ENCODE data around the gene SLC25A11.

The SLC25A11 gene

DNA sequence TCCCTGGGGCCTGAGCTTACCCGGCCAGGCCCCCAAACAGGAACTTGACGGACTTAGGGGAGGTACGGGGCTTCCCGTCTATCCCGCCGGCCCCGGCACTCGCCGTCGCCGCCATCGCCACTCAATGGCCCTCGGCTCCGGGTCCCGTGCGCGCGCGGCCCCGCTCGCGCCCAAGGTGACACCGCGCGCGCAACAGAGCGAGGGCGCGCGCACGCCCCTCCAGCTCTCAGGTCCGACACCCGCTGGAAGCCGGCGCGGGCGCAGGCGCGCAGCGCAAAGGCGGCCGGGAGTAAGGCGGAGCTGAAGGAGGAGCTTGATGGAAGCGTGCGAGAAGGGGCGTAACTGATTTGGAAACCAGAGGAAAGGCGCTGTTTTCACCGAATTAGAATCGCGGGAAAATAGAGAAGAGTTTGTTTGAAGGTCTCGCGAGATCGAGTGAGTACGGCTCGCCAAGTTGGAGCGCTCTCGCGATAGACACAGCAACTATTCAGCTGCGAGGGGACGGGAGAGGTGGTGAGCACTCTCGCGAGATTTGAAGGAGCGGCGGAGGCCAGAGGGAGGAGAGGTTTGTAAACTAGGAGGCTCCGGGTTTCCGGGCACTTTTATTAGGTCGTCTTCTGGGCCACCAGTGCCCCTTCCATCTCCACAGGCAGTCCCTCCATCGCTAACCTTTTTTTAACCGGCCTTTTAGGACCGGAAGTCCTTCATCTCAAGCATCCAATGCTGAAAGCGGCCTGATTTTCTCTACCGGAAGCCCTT lies at the start of gene SLC25A11, which contains the start of gene RNF167:
Gene SLC25A11, minus strand, starts transcription at position 251 of the 759 bp plus-strand sequence. Its CDS starts 136 bp downstream, at position 115.
Gene RNF167, plus strand, starts transcription at position 473 of the 759 bp plus-strand sequence. CDS start 642 bp downstream, outside the sequence.
- peak within 1 kb of the TSS; percentile 97 for H3K27ac ChIP-seq (ENCODE audit: low read depth, low read length)
- H3K36me3 ChIP-seq (ENCODE audit: insufficient read depth, low read length): peaks cover 60% of the 10 kb centered on the region
- H3K4me3 ChIP-seq (ENCODE audit: low read depth in 1 of 2, low read length in 2 of 2): peak within 1 kb of the TSS; percentile 92 to 97
- H3K4me1 ChIP-seq (ENCODE audit: insufficient read depth, low read length): peaks cover 52% of the 10 kb centered on the region
- peak within 1 kb of the TSS; percentile 94 for H3K9ac ChIP-seq (ENCODE audit: low read length)
- no peaks in the 10 kb centered on the region for H3K27me3 ChIP-seq (ENCODE audit: control insufficient read depth in 1 of 2, insufficient read depth in 2 of 2, low read length in 2 of 2)
- no peaks in the 10 kb centered on the region for H3K9me3 ChIP-seq (ENCODE audit: low read length)

- Histone ChIP-seq H3K9me3 (ENCODE audit: low read length) (no peaks in the 10 kb centered on the region), H3K27me3 (ENCODE audit: control insufficient read depth in 1 of 2, insufficient read depth in 2 of 2, low read length in 2 of 2) (no peaks in the 10 kb centered on the region), H3K4me1 (ENCODE audit: insufficient read depth, low read length) (peaks cover 21% of the 10 kb centered on the region), H3K27ac (ENCODE audit: low read depth, low read length) (peak overlapping the region; percentile 73), H3K4me3 (ENCODE audit: low read depth in 1 of 2, low read length in 2 of 2) (peak overlapping the region; percentile 89 to 93), H3K36me3 (ENCODE audit: insufficient read depth, low read length) (no peaks in the 10 kb centered on the region), H3K9ac (ENCODE audit: low read length) (peak overlapping the region; percentile 98)
Measured at GRCh38 chr17:4987767-4988567, 48.1 kb upstream of the SLC25A11 start.

GRCh38 chr17:4986951-4987766 lies 47.3 kb upstream of the SLC25A11 start, which contains the start of gene CAMTA2:
TSS of gene CAMTA2 (minus strand) at chr17:4987675. CDS start at chr17:4986222, 1,453 bp downstream.
- H3K36me3 ChIP-seq (ENCODE audit: insufficient read depth, low read length): peaks cover 8% of the 10 kb centered on the region
- H3K9ac ChIP-seq (ENCODE audit: low read length): peak within 1 kb of the TSS; percentile 98
- H3K27me3 ChIP-seq (ENCODE audit: control insufficient read depth in 1 of 2, insufficient read depth in 2 of 2, low read length in 2 of 2): no peaks in the 10 kb centered on the region
- H3K9me3 ChIP-seq (ENCODE audit: low read length): no peaks in the 10 kb centered on the region
- H3K27ac ChIP-seq (ENCODE audit: low read depth, low read length): peak within 1 kb of the TSS; percentile 73
- peaks cover 21% of the 10 kb centered on the region for H3K4me1 ChIP-seq (ENCODE audit: insufficient read depth, low read length)
- peak within 1 kb of the TSS; percentile 89 to 93 for H3K4me3 ChIP-seq (ENCODE audit: low read depth in 1 of 2, low read length in 2 of 2)

DNA sequence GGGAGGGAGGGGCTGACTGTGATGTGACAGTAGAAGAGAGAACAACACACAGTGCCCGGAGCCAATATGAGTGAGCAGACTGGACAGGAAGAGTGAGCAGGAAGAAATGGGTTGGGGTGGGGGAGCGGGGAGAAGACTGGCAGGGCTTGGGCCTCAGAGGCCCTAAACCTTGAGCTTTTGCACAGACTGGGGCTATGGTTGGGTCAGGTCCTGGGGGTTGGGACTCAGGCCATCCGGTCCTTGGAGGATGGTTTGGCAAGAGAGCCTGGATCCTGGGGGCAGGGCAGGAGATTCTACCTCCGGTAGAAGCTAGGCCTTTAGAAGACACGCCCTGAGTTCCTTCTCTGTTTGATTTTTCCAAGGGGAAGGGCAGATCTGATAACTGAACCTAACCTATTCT lies 46.6 kb upstream of the SLC25A11 start:
- Histone ChIP-seq H3K9ac (ENCODE audit: low read length) (peak overlapping the region; percentile 98), H3K4me3 (ENCODE audit: low read depth in 1 of 2, low read length in 2 of 2) (peak overlapping the region; percentile 89 to 93), H3K9me3 (ENCODE audit: low read length) (no peaks in the 10 kb centered on the region), H3K36me3 (ENCODE audit: insufficient read depth, low read length) (peaks cover 13% of the 10 kb centered on the region), H3K4me1 (ENCODE audit: insufficient read depth, low read length) (peaks cover 21% of the 10 kb centered on the region), H3K27me3 (ENCODE audit: control insufficient read depth in 1 of 2, insufficient read depth in 2 of 2, low read length in 2 of 2) (no peaks in the 10 kb centered on the region), H3K27ac (ENCODE audit: low read depth, low read length) (peak overlapping the region; percentile 73)

GRCh38 chr17:4982305-4982704 lies 42.5 kb upstream of the SLC25A11 start:
- Histone ChIP-seq H3K4me1 (ENCODE audit: insufficient read depth, low read length) (peaks cover 18% of the 10 kb centered on the region), H3K36me3 (ENCODE audit: insufficient read depth, low read length) (peaks cover 39% of the 10 kb centered on the region), H3K9me3 (ENCODE audit: low read length) (no peaks in the 10 kb centered on the region), H3K4me3 (ENCODE audit: low read depth in 1 of 2, low read length in 2 of 2) (no peak overlapping the region), H3K9ac (ENCODE audit: low read length) (no peak overlapping the region), H3K27ac (ENCODE audit: low read depth, low read length) (no peak overlapping the region), H3K27me3 (ENCODE audit: control insufficient read depth in 1 of 2, insufficient read depth in 2 of 2, low read length in 2 of 2) (no peaks in the 10 kb centered on the region)

- H3K36me3 ChIP-seq (ENCODE audit: insufficient read depth, low read length): peaks cover 48% of the 10 kb centered on the region
- no peaks in the 10 kb centered on the region for H3K9me3 ChIP-seq (ENCODE audit: low read length)
- H3K27me3 ChIP-seq (ENCODE audit: control insufficient read depth in 1 of 2, insufficient read depth in 2 of 2, low read length in 2 of 2): no peaks in the 10 kb centered on the region
- H3K27ac ChIP-seq (ENCODE audit: low read depth, low read length): no peak overlapping the region
- no peak overlapping the region for H3K4me3 ChIP-seq (ENCODE audit: low read depth in 1 of 2, low read length in 2 of 2)
- no peak overlapping the region for H3K9ac ChIP-seq (ENCODE audit: low read length)
- H3K4me1 ChIP-seq (ENCODE audit: insufficient read depth, low read length): peaks cover 9% of the 10 kb centered on the region
Measured at GRCh38 chr17:4980644-4981216, 40.9 kb upstream of the SLC25A11 start.

DNA sequence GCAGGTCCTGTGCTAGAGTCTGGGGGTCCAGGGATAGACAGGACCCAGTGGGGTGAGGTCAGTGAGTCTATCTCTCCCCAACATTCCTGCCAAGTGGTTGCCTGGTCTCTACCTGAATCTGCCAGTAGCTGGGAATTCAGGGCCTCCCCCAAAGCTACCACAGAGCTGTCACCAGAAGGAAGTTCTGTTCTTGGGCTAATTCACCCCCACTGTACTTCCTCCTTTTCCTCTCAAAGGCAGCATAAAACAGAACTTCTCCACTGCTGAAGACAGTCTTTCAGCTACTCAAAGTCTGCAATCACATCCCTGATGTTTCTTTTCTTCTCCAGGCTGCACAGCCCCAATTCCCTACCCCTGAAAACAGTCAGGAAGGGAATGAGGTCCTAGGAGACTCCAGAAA lies 38.9 kb upstream of the SLC25A11 start:
- peaks cover 9% of the 10 kb centered on the region for H3K4me1 ChIP-seq (ENCODE audit: insufficient read depth, low read length)
- H3K4me3 ChIP-seq (ENCODE audit: low read depth in 1 of 2, low read length in 2 of 2): no peak overlapping the region
- peaks cover 68% of the 10 kb centered on the region for H3K36me3 ChIP-seq (ENCODE audit: insufficient read depth, low read length)
- no peak overlapping the region for H3K9ac ChIP-seq (ENCODE audit: low read length)
- H3K9me3 ChIP-seq (ENCODE audit: low read length): no peaks in the 10 kb centered on the region
- H3K27me3 ChIP-seq (ENCODE audit: control insufficient read depth in 1 of 2, insufficient read depth in 2 of 2, low read length in 2 of 2): no peaks in the 10 kb centered on the region
- no peak overlapping the region for H3K27ac ChIP-seq (ENCODE audit: low read depth, low read length)

DNA sequence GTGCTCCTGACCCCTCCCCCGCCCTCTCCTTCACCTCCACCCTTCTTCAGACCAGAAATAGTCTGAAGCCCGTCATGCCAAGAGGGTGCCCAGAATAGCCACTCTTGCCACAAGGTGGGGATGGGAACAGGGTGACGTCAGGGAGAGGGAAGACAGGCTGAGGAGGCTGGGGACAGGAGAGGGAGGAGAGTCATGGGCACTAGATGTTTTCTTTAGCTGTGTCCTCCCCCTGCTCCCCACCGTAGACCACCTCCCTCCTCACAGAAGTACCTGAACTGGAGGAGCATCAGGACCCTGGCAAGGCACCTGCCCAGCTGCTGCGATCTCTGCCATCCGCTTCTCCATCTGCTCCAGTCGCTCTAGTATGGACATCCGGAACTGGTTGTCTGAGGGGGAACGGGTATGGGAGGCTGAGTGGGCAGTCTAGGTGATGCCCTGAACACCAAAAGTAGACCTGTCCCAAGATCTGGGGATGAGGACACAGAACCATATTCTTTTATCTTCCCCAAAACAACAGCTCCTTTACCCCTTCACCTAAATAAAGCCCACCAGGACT lies 34.3 kb upstream of the SLC25A11 start:
- Histone ChIP-seq H3K4me3 (ENCODE audit: low read depth in 1 of 2, low read length in 2 of 2) (no peak overlapping the region), H3K27me3 (ENCODE audit: control insufficient read depth in 1 of 2, insufficient read depth in 2 of 2, low read length in 2 of 2) (no peaks in the 10 kb centered on the region), H3K36me3 (ENCODE audit: insufficient read depth, low read length) (peaks cover 86% of the 10 kb centered on the region), H3K4me1 (ENCODE audit: insufficient read depth, low read length) (peaks cover 8% of the 10 kb centered on the region), H3K9me3 (ENCODE audit: low read length) (no peaks in the 10 kb centered on the region), H3K9ac (ENCODE audit: low read length) (no peak overlapping the region), H3K27ac (ENCODE audit: low read depth, low read length) (no peak overlapping the region)

DNA sequence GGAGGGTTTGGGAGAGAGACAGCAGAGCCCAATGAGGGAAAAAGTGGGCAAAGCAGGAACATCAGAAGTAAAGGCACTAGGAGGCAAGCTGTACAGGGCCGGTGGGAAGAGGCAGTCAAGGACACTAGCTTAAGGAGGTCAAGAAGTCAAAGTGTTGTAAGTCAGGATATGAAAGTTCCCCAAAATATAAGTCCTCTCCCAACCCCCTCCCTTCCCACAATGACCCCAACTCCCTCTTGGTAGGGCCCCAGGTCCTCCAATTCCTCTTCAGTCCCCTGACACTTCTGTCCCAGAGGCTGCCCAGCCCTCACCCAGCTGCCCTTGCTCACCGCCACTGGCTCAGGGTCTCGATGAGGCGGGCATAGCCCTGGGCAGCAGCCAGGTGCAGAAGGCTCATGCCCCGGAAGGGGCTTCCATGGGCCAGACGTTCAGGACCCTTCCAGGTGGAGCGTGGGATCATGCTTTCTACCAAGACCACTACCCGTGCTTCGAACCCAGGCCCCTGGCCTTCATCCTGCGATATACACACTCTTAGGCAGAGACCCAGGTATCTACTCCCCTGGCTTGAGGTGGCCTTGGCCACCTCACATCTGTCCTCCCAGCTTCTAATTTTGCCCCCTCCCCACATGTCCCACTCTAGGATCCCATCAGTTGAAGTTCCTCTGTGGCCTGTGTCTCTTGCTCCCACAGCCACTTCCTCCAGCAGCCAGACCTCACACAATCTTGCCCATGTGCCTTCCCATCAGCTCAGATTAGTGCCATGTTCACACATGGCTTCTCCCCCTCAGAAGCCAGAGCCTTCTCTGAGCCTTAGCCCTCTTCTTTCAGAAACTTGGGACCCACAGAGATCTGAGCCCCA lies 33.6 kb upstream of the SLC25A11 start:
- H3K9ac ChIP-seq (ENCODE audit: low read length): no peak overlapping the region
- H3K4me3 ChIP-seq (ENCODE audit: low read depth in 1 of 2, low read length in 2 of 2): no peak overlapping the region
- H3K36me3 ChIP-seq (ENCODE audit: insufficient read depth, low read length): peaks cover 81% of the 10 kb centered on the region
- no peaks in the 10 kb centered on the region for H3K9me3 ChIP-seq (ENCODE audit: low read length)
- no peak overlapping the region for H3K27ac ChIP-seq (ENCODE audit: low read depth, low read length)
- H3K4me1 ChIP-seq (ENCODE audit: insufficient read depth, low read length): peaks cover 15% of the 10 kb centered on the region
- no peaks in the 10 kb centered on the region for H3K27me3 ChIP-seq (ENCODE audit: control insufficient read depth in 1 of 2, insufficient read depth in 2 of 2, low read length in 2 of 2)

GRCh38 chr17:4972752-4973151 lies 32.9 kb upstream of the SLC25A11 start:
- H3K27ac ChIP-seq (ENCODE audit: low read depth, low read length): peak overlapping the region; percentile 8
- H3K9me3 ChIP-seq (ENCODE audit: low read length): no peaks in the 10 kb centered on the region
- H3K4me3 ChIP-seq (ENCODE audit: low read depth in 1 of 2, low read length in 2 of 2): no peak overlapping the region
- H3K9ac ChIP-seq (ENCODE audit: low read length): no peak overlapping the region
- peaks cover 73% of the 10 kb centered on the region for H3K36me3 ChIP-seq (ENCODE audit: insufficient read depth, low read length)
- no peaks in the 10 kb centered on the region for H3K27me3 ChIP-seq (ENCODE audit: control insufficient read depth in 1 of 2, insufficient read depth in 2 of 2, low read length in 2 of 2)
- H3K4me1 ChIP-seq (ENCODE audit: insufficient read depth, low read length): peaks cover 20% of the 10 kb centered on the region
